Measurements from ENCODE around the gene NF2. TPM values are rescaled to one million over a fixed set of nuclear protein-coding genes. Genes with fewer than 3 reads are reported as not detected.

The NF2 gene
- total RNA-seq, 4 donors from 2014 or later = 32.4 to 36.8 (median 34.4) TPM

GRCh38 chr22:29707010-29707409 is 103.6 kb downstream of the NF2 start:
- no peak for DNase-seq (ENCODE audit: low spot score in 2 of 2)
- Histone ChIP-seq H3K9me3 (no peaks in the 10 kb centered on the region), H3K4me3 (no peak overlapping the region), H3K4me1 (peaks cover 14% of the 10 kb centered on the region), H3K36me3 (no peaks in the 10 kb centered on the region), H3K27ac (no peak overlapping the region), H3K27me3 (peaks cover 40% of the 10 kb centered on the region)
- 54% methylated on average over 13 of the region's 18 CpGs for WGBS
- TF ChIP-seq EP300 (IDR thresholded peaks at IDR 0.05) = no peak
- no peak for TF ChIP-seq POLR2A (IDR thresholded peaks at IDR 0.05)
- no peak for TF ChIP-seq POLR2AphosphoS5 (IDR thresholded peaks at IDR 0.05)
- no peak for TF ChIP-seq CTCF (IDR thresholded peaks at IDR 0.05)

- Histone ChIP-seq H3K9me3 (no peaks in the 10 kb centered on the region), H3K27ac (no peak overlapping the region), H3K4me1 (peaks cover 10% of the 10 kb centered on the region), H3K27me3 (peaks cover 41% of the 10 kb centered on the region), H3K4me3 (no peak overlapping the region), H3K36me3 (no peaks in the 10 kb centered on the region)
- DNase-seq (ENCODE audit: low spot score in 2 of 2) = no peak
- WGBS = 96% methylated on average over 5 of the region's 5 CpGs
- TF ChIP-seq POLR2AphosphoS5 (IDR thresholded peaks at IDR 0.05) (no peak), POLR2A (IDR thresholded peaks at IDR 0.05) (no peak), CTCF (IDR thresholded peaks at IDR 0.05) (no peak), EP300 (IDR thresholded peaks at IDR 0.05) (no peak)
Measured at GRCh38 chr22:29707471-29707870, 104.0 kb downstream of the NF2 start.

- no peak for DNase-seq (ENCODE audit: low spot score in 2 of 2)
- H3K27me3 ChIP-seq = peaks cover 55% of the 10 kb centered on the region
- no peaks in the 10 kb centered on the region for H3K4me1 ChIP-seq
- H3K9me3 ChIP-seq = no peaks in the 10 kb centered on the region
- no peaks in the 10 kb centered on the region for H3K36me3 ChIP-seq
- H3K27ac ChIP-seq = no peak overlapping the region
- 72% methylated on average over 15 of the region's 15 CpGs for WGBS
- H3K4me3 ChIP-seq = no peak overlapping the region
- no peak for TF ChIP-seq EP300 (IDR thresholded peaks at IDR 0.05)
Measured at GRCh38 chr22:29710193-29710592, 106.8 kb downstream of the NF2 start.

GRCh38 chr22:29710922-29711593 is 107.6 kb downstream of the NF2 start:
- WGBS = 65% methylated on average over 10 of the region's 18 CpGs
- no peaks in the 10 kb centered on the region for H3K4me1 ChIP-seq
- no peak for DNase-seq (ENCODE audit: low spot score in 2 of 2)
- no peak for TF ChIP-seq POLR2AphosphoS5 (IDR thresholded peaks at IDR 0.05)
- no peak for TF ChIP-seq EP300 (IDR thresholded peaks at IDR 0.05)
- TF ChIP-seq POLR2A (IDR thresholded peaks at IDR 0.05) = no peak
- no peak for TF ChIP-seq CTCF (IDR thresholded peaks at IDR 0.05)
- no peak overlapping the region for H3K27ac ChIP-seq
- no peaks in the 10 kb centered on the region for H3K36me3 ChIP-seq
- no peaks in the 10 kb centered on the region for H3K9me3 ChIP-seq
- peaks cover 58% of the 10 kb centered on the region for H3K27me3 ChIP-seq
- H3K4me3 ChIP-seq = no peak overlapping the region

GRCh38 chr22:29712119-29712518 is 108.7 kb downstream of the NF2 start:
- no peaks in the 10 kb centered on the region for H3K4me1 ChIP-seq
- H3K27me3 ChIP-seq = peaks cover 53% of the 10 kb centered on the region
- H3K27ac ChIP-seq = no peak overlapping the region
- no peak overlapping the region for H3K4me3 ChIP-seq
- H3K9me3 ChIP-seq = no peaks in the 10 kb centered on the region
- no peak for DNase-seq (ENCODE audit: low spot score in 2 of 2)
- WGBS = 84% methylated on average over 2 of the region's 2 CpGs
- TF ChIP-seq CTCF (IDR thresholded peaks at IDR 0.05) (no peak), POLR2A (IDR thresholded peaks at IDR 0.05) (no peak), EP300 (IDR thresholded peaks at IDR 0.05) (no peak), POLR2AphosphoS5 (IDR thresholded peaks at IDR 0.05) (no peak)
- H3K36me3 ChIP-seq = no peaks in the 10 kb centered on the region
